ENCODE measurements around the gene PCIF1. TPM values are rescaled to one million over a fixed set of nuclear protein-coding genes. Genes with fewer than 3 reads are reported as not detected.

The PCIF1 gene
- total RNA-seq, 1 donor from 2014 or later: 18.3 TPM

- no peak for DNase-seq (ENCODE audit: low read depth)
- H3K4me3 ChIP-seq (ENCODE audit: low read depth, low read length): no peak overlapping the region
- TF ChIP-seq CTCF (conservative IDR thresholded peaks at IDR 0.05; ENCODE audit: low read depth, low read length): no peak
Observed at GRCh38 chr20:45945678-45946148, 11.2 kb downstream of the PCIF1 start.

- DNase-seq (ENCODE audit: low read depth): no peak
- no peak for TF ChIP-seq CTCF (conservative IDR thresholded peaks at IDR 0.05; ENCODE audit: low read depth, low read length)
- H3K4me3 ChIP-seq (ENCODE audit: low read depth, low read length): no peak overlapping the region
Observed at GRCh38 chr20:45946149-45946970, 11.9 kb downstream of the PCIF1 start.

- no peak overlapping the region for H3K4me3 ChIP-seq (ENCODE audit: low read depth, low read length)
- TF ChIP-seq CTCF (conservative IDR thresholded peaks at IDR 0.05; ENCODE audit: low read depth, low read length): no peak
- DNase-seq (ENCODE audit: low read depth): no peak
Observed at GRCh38 chr20:45947110-45947866, 12.8 kb downstream of the PCIF1 start.

DNA sequence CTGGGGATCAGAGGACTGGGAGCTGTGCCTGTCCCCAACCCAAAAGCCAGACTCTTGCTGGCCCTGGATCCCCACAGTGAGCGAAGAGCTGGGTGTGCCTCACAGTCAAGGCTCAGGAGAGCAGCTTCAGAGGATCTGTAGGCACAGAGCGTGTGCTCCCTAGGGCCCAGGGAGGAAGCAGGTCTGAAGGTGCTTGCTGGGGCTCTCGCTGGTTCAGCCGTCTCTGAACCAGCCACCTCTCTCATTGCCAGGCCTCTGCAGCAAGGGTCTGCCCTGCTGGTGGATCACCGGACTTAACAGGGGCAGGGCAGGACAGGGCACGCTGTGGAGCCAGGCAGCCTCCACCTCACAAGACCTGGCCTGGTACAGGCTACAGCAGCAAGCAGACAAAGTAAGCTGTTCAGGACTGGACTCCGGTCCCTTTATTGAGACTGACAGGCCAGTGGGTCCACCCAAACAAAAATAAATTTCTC is 13.8 kb downstream of the PCIF1 start:
- TF ChIP-seq CTCF (conservative IDR thresholded peaks at IDR 0.05; ENCODE audit: low read depth, low read length): no peak
- no peak overlapping the region for H3K4me3 ChIP-seq (ENCODE audit: low read depth, low read length)
- DNase-seq (ENCODE audit: low read depth): no peak

DNA sequence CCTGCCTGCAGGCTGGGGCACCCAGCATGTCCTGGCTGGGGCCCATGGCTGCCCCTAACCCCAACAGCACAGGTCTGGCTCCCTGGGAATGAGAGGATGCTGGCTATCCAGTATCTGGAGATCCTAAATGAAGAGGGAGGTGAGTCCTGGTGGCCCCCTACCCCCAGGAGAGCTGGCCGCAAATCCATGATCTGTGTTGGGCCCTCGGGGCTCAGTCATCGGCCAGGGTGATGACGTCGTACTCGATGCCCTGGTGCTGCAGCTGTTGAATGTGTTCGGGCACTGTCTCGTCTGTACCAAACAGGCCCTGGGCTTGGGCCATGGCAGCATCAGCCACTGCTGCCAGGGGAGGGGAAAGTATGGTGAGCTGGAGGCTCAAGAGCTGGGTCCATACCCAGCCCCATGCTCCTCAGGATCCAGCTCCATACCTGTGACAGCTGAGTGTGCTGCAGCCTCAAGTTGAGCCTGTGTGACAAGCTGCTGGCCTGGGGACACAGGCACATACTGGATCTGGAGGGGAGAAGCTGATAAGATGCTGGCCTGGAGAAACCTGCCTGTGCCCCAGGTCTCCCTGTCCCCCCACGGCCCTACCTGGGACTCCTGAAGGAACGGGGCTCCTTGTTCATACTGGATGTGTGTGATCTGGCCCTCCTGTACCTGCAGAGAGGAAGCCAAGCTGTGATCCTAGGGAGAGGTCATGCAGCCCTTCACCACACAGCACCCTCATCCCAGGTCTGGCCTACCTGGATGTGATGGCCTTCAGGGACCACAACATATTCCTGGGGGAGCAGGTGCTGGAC is 14.5 kb downstream of the PCIF1 start:
- DNase-seq (ENCODE audit: low read depth): no peak
- no peak for TF ChIP-seq CTCF (conservative IDR thresholded peaks at IDR 0.05; ENCODE audit: low read depth, low read length)
- H3K4me3 ChIP-seq (ENCODE audit: low read depth, low read length): no peak overlapping the region

- no peak for DNase-seq (ENCODE audit: low read depth)
- no peak overlapping the region for H3K4me3 ChIP-seq (ENCODE audit: low read depth, low read length)
- no peak for TF ChIP-seq CTCF (conservative IDR thresholded peaks at IDR 0.05; ENCODE audit: low read depth, low read length)
Observed at GRCh38 chr20:45949542-45950329, 15.3 kb downstream of the PCIF1 start.
